Measurements from ENCODE around the gene INPPL1. TPM values are rescaled to one million over a fixed set of nuclear protein-coding genes. Genes with fewer than 3 reads are reported as not detected.
"Not testable (repeated sequence)": the region's sequence is repeated elsewhere in the genome, so short reads cannot be mapped to it uniquely, and the experiment has no call there.

Gene INPPL1
- total RNA-seq, 4 donors from 2014 or later: 65.8 to 134 (median 92.4) TPM

- WGBS, 2 donors (ENCODE audit: low coverage in 1 of 2): 77 to 86% methylated on average over 3 to 4 of the region's 4 CpGs
- H3K4me3 ChIP-seq: no peak overlapping the region
- ATAC-seq: no peak
- H3K4me1 ChIP-seq: peaks cover 0 to 7% (median 0%) of the 10 kb centered on the region in 3 donors
- no peaks in the 10 kb centered on the region for H3K36me3 ChIP-seq
- H3K27ac ChIP-seq: no peak overlapping the region
- no peaks in the 10 kb centered on the region for H3K9me3 ChIP-seq
- peaks cover 11% of the 10 kb centered on the region for H3K27me3 ChIP-seq
- TF ChIP-seq POLR2AphosphoS5 (IDR thresholded peaks at IDR 0.05): no peak
- TF ChIP-seq CTCF (IDR thresholded peaks at IDR 0.05): no peak
- no peak for TF ChIP-seq POLR2A (IDR thresholded peaks at IDR 0.05)
- TF ChIP-seq EP300 (IDR thresholded peaks at IDR 0.05): no peak
These were observed 44.7 kb upstream of the INPPL1 start for GRCh38 chr11:72179804-72180396.

GRCh38 chr11:72180892-72181552, 43.5 kb upstream of the INPPL1 start:
- not testable (repeated sequence) for H3K9me3 ChIP-seq, H3K27ac ChIP-seq, ATAC-seq, H3K4me3 ChIP-seq, H3K4me1 ChIP-seq, H3K36me3 ChIP-seq
- 43 to 47% methylated on average over 5 to 6 of the region's 7 CpGs for WGBS, 2 donors (ENCODE audit: low coverage in 1 of 2)
- H3K27me3 ChIP-seq: peaks cover 11% of the 10 kb centered on the region

GRCh38 chr11:72181553-72181958, 43.0 kb upstream of the INPPL1 start:
- not testable (repeated sequence) for H3K4me3 ChIP-seq, H3K27ac ChIP-seq, H3K4me1 ChIP-seq, H3K9me3 ChIP-seq, H3K36me3 ChIP-seq, ATAC-seq
- WGBS, 2 donors (ENCODE audit: low coverage in 1 of 2): no CpG with 5 or more reads among the region's 3 CpGs
- peaks cover 11% of the 10 kb centered on the region for H3K27me3 ChIP-seq

- Histone ChIP-seq H3K27ac (no peak overlapping the region), H3K4me1 (peaks cover 0 to 8% (median 0%) of the 10 kb centered on the region in 3 donors), H3K4me3 (no peak overlapping the region), H3K36me3 (no peaks in the 10 kb centered on the region), H3K27me3 (no peaks in the 10 kb centered on the region), H3K9me3 (no peaks in the 10 kb centered on the region)
- WGBS, 2 donors (ENCODE audit: low coverage in 1 of 2): 80% methylated on average over 1 of the region's 1 CpG
- TF ChIP-seq CTCF (IDR thresholded peaks at IDR 0.05) (no peak), POLR2AphosphoS5 (IDR thresholded peaks at IDR 0.05) (no peak)
- no peak for ATAC-seq
These were observed 36.3 kb upstream of the INPPL1 start for GRCh38 chr11:72188267-72188666.

- no peak for ATAC-seq
- H3K27ac ChIP-seq: no peak overlapping the region
- WGBS, 2 donors (ENCODE audit: low coverage in 1 of 2): 0% methylated on average over 1 of the region's 3 CpGs; no CpG with 5 or more reads in 1 of the 2 donors
These were observed 34.9 kb upstream of the INPPL1 start for GRCh38 chr11:72189455-72190250.

More at GRCh38 chr11:72189455-72190250, 34.9 kb upstream of the INPPL1 start:
- H3K27me3 ChIP-seq: no peaks in the 10 kb centered on the region
- TF ChIP-seq POLR2AphosphoS5 (IDR thresholded peaks at IDR 0.05): no peak
- TF ChIP-seq CTCF (IDR thresholded peaks at IDR 0.05): no peak
- TF ChIP-seq EP300 (IDR thresholded peaks at IDR 0.05): no peak
- no peak for TF ChIP-seq POLR2A (IDR thresholded peaks at IDR 0.05)
- no peak overlapping the region for H3K4me3 ChIP-seq
- no peaks in the 10 kb centered on the region for H3K36me3 ChIP-seq
- H3K4me1 ChIP-seq: peaks cover 0 to 8% (median 0%) of the 10 kb centered on the region in 3 donors
- no peaks in the 10 kb centered on the region for H3K9me3 ChIP-seq

Data from gastroesophageal sphincter (tissue), 4 donors.